ENCODE measurements around the gene DENND2A.
A peak's percentile ranks its signal among the peaks of the same experiment; 100 is the strongest.
"Not testable (repeated sequence)": the region's sequence is repeated elsewhere in the genome, so short reads cannot be mapped to it uniquely, and the experiment has no call there.

Gene DENND2A

GRCh38 chr7:140525743-140526142 is 114.9 kb downstream of the DENND2A start:
- Histone ChIP-seq H3K36me3 (ENCODE audit: control insufficient read depth in 2 of 2, insufficient read depth in 2 of 2, low read length in 2 of 2) (peaks cover 10 to 13% of the 10 kb centered on the region in 2 donors), H3K4me3 (ENCODE audit: low read length in 2 of 2) (no peak overlapping the region), H3K9ac (ENCODE audit: low read length in 2 of 2) (no peak overlapping the region), H3K27me3 (ENCODE audit: control insufficient read depth in 1 of 2, insufficient read depth in 2 of 2, low read length in 2 of 2) (no peaks in the 10 kb centered on the region), H3K9me3 (ENCODE audit: control insufficient read depth in 2 of 2, low read length in 2 of 2) (no peaks in the 10 kb centered on the region), H3K4me1 (ENCODE audit: control insufficient read depth, insufficient read depth, low read length) (no peaks in the 10 kb centered on the region), H3K27ac (ENCODE audit: low read length) (no peak overlapping the region)

DNA sequence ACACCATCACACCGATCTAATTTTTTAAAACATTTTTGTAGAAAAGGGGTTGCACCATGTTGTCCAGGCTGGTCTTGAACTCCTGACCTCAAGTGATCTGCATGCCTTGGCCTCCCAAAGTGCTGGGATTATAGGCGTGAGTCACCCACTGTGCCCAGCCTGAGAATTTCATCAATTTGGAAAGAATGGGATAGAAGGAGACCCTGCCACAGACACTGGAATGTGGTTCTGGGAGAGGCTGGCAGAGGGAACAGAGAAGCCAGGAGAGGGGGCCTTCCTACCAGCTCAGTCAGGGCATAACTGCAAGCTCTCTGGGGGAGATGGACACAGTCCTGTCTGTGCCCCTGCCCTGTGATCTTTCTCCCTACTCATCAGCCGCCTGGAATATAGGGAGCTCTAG is 119.2 kb downstream of the DENND2A start:
- Histone ChIP-seq H3K4me1 (ENCODE audit: control insufficient read depth, insufficient read depth, low read length) (peaks cover 21% of the 10 kb centered on the region), H3K27ac (ENCODE audit: low read length) (no peak overlapping the region)

GRCh38 chr7:140519007-140519399 is 121.6 kb downstream of the DENND2A start:
- peak overlapping the region in 1 of 2 donors; percentile 47 for H3K9ac ChIP-seq (ENCODE audit: low read length in 2 of 2)
- peaks cover 21% of the 10 kb centered on the region for H3K4me1 ChIP-seq (ENCODE audit: control insufficient read depth, insufficient read depth, low read length)
- no peaks in the 10 kb centered on the region for H3K9me3 ChIP-seq (ENCODE audit: control insufficient read depth in 2 of 2, low read length in 2 of 2)
- no peak overlapping the region for H3K4me3 ChIP-seq (ENCODE audit: low read length in 2 of 2)
- H3K27ac ChIP-seq (ENCODE audit: low read length): peak overlapping the region; percentile 11
- peaks cover 5 to 8% of the 10 kb centered on the region in 2 donors for H3K36me3 ChIP-seq (ENCODE audit: control insufficient read depth in 2 of 2, insufficient read depth in 2 of 2, low read length in 2 of 2)
- no peaks in the 10 kb centered on the region for H3K27me3 ChIP-seq (ENCODE audit: control insufficient read depth in 1 of 2, insufficient read depth in 2 of 2, low read length in 2 of 2)

More for the DNA sequence above, 119.2 kb downstream of the DENND2A start:
- Histone ChIP-seq H3K9ac (ENCODE audit: low read length in 2 of 2) (no peak overlapping the region), H3K27me3 (ENCODE audit: control insufficient read depth in 1 of 2, insufficient read depth in 2 of 2, low read length in 2 of 2) (no peaks in the 10 kb centered on the region), H3K9me3 (ENCODE audit: control insufficient read depth in 2 of 2, low read length in 2 of 2) (no peaks in the 10 kb centered on the region), H3K4me3 (ENCODE audit: low read length in 2 of 2) (no peak overlapping the region), H3K36me3 (ENCODE audit: control insufficient read depth in 2 of 2, insufficient read depth in 2 of 2, low read length in 2 of 2) (peaks cover 5 to 10% of the 10 kb centered on the region in 2 donors)

GRCh38 chr7:140518370-140519006 is 122.1 kb downstream of the DENND2A start:
- H3K9ac ChIP-seq (ENCODE audit: low read length in 2 of 2): peak overlapping the region in 1 of 2 donors; percentile 47
- no peaks in the 10 kb centered on the region for H3K9me3 ChIP-seq (ENCODE audit: control insufficient read depth in 2 of 2, low read length in 2 of 2)
- H3K4me3 ChIP-seq (ENCODE audit: low read length in 2 of 2): peak overlapping the region in 1 of 2 donors; percentile 15
- H3K36me3 ChIP-seq (ENCODE audit: control insufficient read depth in 2 of 2, insufficient read depth in 2 of 2, low read length in 2 of 2): peaks cover 5% of the 10 kb centered on the region in 2 donors
- peak overlapping the region; percentile 11 for H3K27ac ChIP-seq (ENCODE audit: low read length)
- peaks cover 21% of the 10 kb centered on the region for H3K4me1 ChIP-seq (ENCODE audit: control insufficient read depth, insufficient read depth, low read length)
- H3K27me3 ChIP-seq (ENCODE audit: control insufficient read depth in 1 of 2, insufficient read depth in 2 of 2, low read length in 2 of 2): no peaks in the 10 kb centered on the region

GRCh38 chr7:140517546-140518369 is 122.9 kb downstream of the DENND2A start:
- Histone ChIP-seq H3K27ac (ENCODE audit: low read length) (no peak overlapping the region), H3K36me3 (ENCODE audit: control insufficient read depth in 2 of 2, insufficient read depth in 2 of 2, low read length in 2 of 2) (peaks cover 0 to 5% of the 10 kb centered on the region in 2 donors), H3K27me3 (ENCODE audit: control insufficient read depth in 1 of 2, insufficient read depth in 2 of 2, low read length in 2 of 2) (no peaks in the 10 kb centered on the region), H3K4me1 (ENCODE audit: control insufficient read depth, insufficient read depth, low read length) (peaks cover 22% of the 10 kb centered on the region), H3K4me3 (ENCODE audit: low read length in 2 of 2) (peak overlapping the region in 1 of 2 donors; percentile 15), H3K9me3 (ENCODE audit: control insufficient read depth in 2 of 2, low read length in 2 of 2) (no peaks in the 10 kb centered on the region), H3K9ac (ENCODE audit: low read length in 2 of 2) (no peak overlapping the region)

GRCh38 chr7:140512317-140513000 is 128.2 kb downstream of the DENND2A start:
- H3K4me1 ChIP-seq (ENCODE audit: control insufficient read depth, insufficient read depth, low read length): peaks cover 9% of the 10 kb centered on the region
- H3K27ac ChIP-seq (ENCODE audit: low read length): no peak overlapping the region
- H3K9ac ChIP-seq (ENCODE audit: low read length in 2 of 2): no peak overlapping the region
- no peaks in the 10 kb centered on the region for H3K27me3 ChIP-seq (ENCODE audit: control insufficient read depth in 1 of 2, insufficient read depth in 2 of 2, low read length in 2 of 2)
- no peaks in the 10 kb centered on the region for H3K9me3 ChIP-seq (ENCODE audit: control insufficient read depth in 2 of 2, low read length in 2 of 2)
- H3K4me3 ChIP-seq (ENCODE audit: low read length in 2 of 2): no peak overlapping the region
- H3K36me3 ChIP-seq (ENCODE audit: control insufficient read depth in 2 of 2, insufficient read depth in 2 of 2, low read length in 2 of 2): no peaks in the 10 kb centered on the region

- Histone ChIP-seq H3K9ac (ENCODE audit: low read length in 2 of 2) (no peak overlapping the region), H3K27me3 (ENCODE audit: control insufficient read depth in 1 of 2, insufficient read depth in 2 of 2, low read length in 2 of 2) (no peaks in the 10 kb centered on the region), H3K4me3 (ENCODE audit: low read length in 2 of 2) (no peak overlapping the region), H3K9me3 (ENCODE audit: control insufficient read depth in 2 of 2, low read length in 2 of 2) (no peaks in the 10 kb centered on the region), H3K4me1 (ENCODE audit: control insufficient read depth, insufficient read depth, low read length) (peaks cover 28% of the 10 kb centered on the region), H3K27ac (ENCODE audit: low read length) (no peak overlapping the region), H3K36me3 (ENCODE audit: control insufficient read depth in 2 of 2, insufficient read depth in 2 of 2, low read length in 2 of 2) (no peaks in the 10 kb centered on the region)
Observed at GRCh38 chr7:140509789-140510188, 130.8 kb downstream of the DENND2A start.

DNA sequence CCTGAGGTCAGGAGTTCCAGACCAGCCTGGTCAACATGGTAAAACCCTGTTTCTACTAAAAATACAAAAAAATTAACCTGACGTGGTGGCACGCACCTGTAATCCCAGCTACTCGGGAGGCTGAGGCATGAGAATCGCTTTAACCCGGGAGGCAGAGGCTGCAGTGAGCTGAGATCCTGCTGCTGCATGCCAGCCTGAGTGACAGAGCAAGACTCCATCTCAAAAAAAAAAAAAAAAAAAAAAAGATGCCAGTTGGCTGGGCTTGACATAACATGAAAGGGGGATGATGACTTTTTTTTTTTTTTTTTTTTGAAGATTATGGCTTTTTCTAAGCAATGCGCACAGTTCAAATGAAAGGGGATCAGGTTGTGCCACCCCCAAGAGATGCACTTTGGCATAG is 133.1 kb downstream of the DENND2A start:
- H3K4me1 ChIP-seq (ENCODE audit: control insufficient read depth, insufficient read depth, low read length): peaks cover 25% of the 10 kb centered on the region
- not testable (repeated sequence) for H3K4me3 ChIP-seq (ENCODE audit: low read length in 2 of 2); H3K36me3 ChIP-seq (ENCODE audit: control insufficient read depth in 2 of 2, insufficient read depth in 2 of 2, low read length in 2 of 2); H3K9ac ChIP-seq (ENCODE audit: low read length in 2 of 2); H3K27me3 ChIP-seq (ENCODE audit: control insufficient read depth in 1 of 2, insufficient read depth in 2 of 2, low read length in 2 of 2); H3K9me3 ChIP-seq (ENCODE audit: control insufficient read depth in 2 of 2, low read length in 2 of 2)
- H3K27ac ChIP-seq (ENCODE audit: low read length): peak overlapping the region; percentile 85

DNA sequence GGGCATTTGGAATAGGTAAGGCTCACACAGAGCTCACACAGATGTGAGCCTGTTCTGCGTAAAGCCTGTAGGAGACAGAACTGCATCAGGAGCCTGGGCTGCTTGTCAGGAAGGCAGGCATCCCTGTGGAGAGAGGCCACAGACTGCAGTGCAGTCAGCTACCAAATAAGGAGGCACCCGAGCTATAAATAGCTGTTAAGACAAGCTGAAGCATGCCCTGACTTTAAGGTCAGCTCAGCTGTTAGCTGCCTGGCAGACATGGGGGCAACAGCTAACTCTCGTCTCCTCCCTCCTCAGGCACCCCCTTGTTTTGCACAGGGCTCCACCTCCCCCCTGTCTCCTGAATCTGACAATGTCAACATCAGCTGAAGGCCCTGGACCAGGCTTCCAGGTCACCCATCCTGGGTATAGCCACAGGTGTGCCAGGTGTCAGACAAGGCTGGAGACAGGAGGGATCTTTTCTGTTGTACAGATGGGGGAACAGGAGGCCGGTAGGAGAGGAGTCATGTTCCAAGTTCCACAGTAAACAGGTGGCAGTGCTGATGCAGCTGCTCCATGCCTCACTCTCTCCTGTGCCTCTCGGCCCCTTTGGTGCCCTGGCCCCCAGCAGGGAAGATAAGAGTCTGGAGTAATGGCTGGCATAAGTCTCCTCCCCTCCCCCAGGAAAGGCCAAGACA is 133.7 kb downstream of the DENND2A start:
- H3K27me3 ChIP-seq (ENCODE audit: control insufficient read depth in 1 of 2, insufficient read depth in 2 of 2, low read length in 2 of 2): no peaks in the 10 kb centered on the region
- no peaks in the 10 kb centered on the region for H3K36me3 ChIP-seq (ENCODE audit: control insufficient read depth in 2 of 2, insufficient read depth in 2 of 2, low read length in 2 of 2)
- H3K9ac ChIP-seq (ENCODE audit: low read length in 2 of 2): peak overlapping the region in 1 of 2 donors; percentile 21
- H3K4me3 ChIP-seq (ENCODE audit: low read length in 2 of 2): peak overlapping the region; percentile 28 to 49
- H3K27ac ChIP-seq (ENCODE audit: low read length): peak overlapping the region; percentile 85
- no peaks in the 10 kb centered on the region for H3K9me3 ChIP-seq (ENCODE audit: control insufficient read depth in 2 of 2, low read length in 2 of 2)
- peaks cover 21% of the 10 kb centered on the region for H3K4me1 ChIP-seq (ENCODE audit: control insufficient read depth, insufficient read depth, low read length)

- Histone ChIP-seq H3K9me3 (ENCODE audit: control insufficient read depth in 2 of 2, low read length in 2 of 2) (no peaks in the 10 kb centered on the region), H3K27ac (ENCODE audit: low read length) (no peak overlapping the region), H3K4me3 (ENCODE audit: low read length in 2 of 2) (no peak overlapping the region), H3K9ac (ENCODE audit: low read length in 2 of 2) (no peak overlapping the region), H3K27me3 (ENCODE audit: control insufficient read depth in 1 of 2, insufficient read depth in 2 of 2, low read length in 2 of 2) (no peaks in the 10 kb centered on the region), H3K4me1 (ENCODE audit: control insufficient read depth, insufficient read depth, low read length) (peaks cover 13% of the 10 kb centered on the region), H3K36me3 (ENCODE audit: control insufficient read depth in 2 of 2, insufficient read depth in 2 of 2, low read length in 2 of 2) (no peaks in the 10 kb centered on the region)
Observed at GRCh38 chr7:140501966-140502365, 138.6 kb downstream of the DENND2A start.
